GM19025 (cell line): ENCODE data around the gene PCDHGA11.
"Not testable (repeated sequence)": the region's sequence is repeated elsewhere in the genome, so short reads cannot be mapped to it uniquely, and the experiment has no call there.

Source experiments
- ATAC-seq: cut with Tn5 transposase; IDR thresholded peaks from one replicate; pipeline ENCODE4 v1.9.1; 2021; ENCODE audit warnings: mild to moderate bottlenecking, low read depth, moderate library complexity; ENCODE audit not compliant: unreplicated experiment

PCDHGA11 gene

DNA sequence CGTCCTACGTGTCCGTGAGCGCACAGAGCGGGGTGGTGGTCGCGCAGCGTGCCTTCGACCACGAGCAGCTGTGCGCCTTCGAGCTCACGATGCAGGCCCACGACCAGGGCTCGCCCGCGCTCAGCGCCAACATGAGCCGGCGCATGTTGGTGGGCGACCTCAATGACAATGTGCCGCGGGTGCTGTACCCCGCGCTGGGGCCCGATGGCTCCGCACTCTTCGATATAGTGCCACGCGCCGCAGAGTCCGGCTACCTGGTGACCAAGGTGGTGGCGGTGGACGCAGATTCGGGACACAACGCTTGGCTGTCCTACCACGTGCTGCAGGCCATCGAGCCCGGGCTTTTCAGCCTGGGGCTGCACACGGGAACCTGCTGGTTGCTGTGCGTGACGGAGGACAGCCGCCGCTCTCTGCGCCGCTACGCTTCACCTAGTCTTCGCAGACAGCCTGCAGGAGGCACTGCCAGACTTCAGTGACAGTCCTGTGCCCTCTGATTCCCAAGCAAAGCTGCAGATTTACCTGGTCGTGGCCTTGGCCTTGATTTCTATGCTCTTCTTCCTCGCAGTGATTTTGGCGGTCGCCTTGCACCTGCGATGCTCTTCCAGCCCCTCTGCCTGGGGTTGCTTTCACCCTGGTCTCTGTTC is 7.1 kb downstream of the PCDHGA11 start:
- ATAC-seq: no peak

DNA sequence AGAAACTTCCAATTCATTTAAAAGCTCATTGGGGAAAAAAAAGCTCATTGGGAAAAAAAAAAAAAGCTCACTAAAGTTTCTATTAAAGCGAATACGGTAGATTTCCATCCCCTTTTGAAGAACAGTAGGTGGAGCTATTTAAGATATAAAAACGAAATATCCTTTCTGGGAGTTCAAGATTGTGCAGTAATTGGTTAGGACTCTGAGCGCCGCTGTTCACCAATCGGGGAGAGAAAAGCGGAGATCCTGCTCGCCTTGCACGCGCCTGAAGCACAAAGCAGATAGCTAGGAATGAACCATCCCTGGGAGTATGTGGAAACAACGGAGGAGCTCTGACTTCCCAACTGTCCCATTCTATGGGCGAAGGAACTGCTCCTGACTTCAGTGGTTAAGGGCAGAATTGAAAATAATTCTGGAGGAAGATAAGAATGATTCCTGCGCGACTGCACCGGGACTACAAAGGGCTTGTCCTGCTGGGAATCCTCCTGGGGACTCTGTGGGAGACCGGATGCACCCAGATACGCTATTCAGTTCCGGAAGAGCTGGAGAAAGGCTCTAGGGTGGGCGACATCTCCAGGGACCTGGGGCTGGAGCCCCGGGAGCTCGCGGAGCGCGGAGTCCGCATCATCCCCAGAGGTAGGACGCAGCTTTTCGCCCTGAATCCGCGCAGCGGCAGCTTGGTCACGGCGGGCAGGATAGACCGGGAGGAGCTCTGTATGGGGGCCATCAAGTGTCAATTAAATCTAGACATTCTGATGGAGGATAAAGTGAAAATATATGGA is 9.7 kb downstream of the PCDHGA11 start, which contains the start of gene PCDHGA12:
TSS of gene PCDHGA12 (plus strand) at position 176 of the 782 bp plus-strand sequence. CDS start at position 429, 253 bp downstream.
- ATAC-seq: peak; percentile 81

DNA sequence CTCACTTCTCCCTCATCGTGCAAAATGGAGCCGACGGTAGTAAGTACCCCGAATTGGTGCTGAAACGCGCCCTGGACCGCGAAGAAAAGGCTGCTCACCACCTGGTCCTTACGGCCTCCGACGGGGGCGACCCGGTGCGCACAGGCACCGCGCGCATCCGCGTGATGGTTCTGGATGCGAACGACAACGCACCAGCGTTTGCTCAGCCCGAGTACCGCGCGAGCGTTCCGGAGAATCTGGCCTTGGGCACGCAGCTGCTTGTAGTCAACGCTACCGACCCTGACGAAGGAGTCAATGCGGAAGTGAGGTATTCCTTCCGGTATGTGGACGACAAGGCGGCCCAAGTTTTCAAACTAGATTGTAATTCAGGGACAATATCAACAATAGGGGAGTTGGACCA is 10.4 kb downstream of the PCDHGA11 start:
- ATAC-seq: peak; percentile 26

DNA sequence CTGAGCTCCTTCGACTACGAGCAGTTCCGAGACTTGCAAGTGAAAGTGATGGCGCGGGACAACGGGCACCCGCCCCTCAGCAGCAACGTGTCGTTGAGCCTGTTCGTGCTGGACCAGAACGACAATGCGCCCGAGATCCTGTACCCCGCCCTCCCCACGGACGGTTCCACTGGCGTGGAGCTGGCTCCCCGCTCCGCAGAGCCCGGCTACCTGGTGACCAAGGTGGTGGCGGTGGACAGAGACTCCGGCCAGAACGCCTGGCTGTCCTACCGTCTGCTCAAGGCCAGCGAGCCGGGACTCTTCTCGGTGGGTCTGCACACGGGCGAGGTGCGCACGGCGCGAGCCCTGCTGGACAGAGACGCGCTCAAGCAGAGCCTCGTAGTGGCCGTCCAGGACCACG is 11.5 kb downstream of the PCDHGA11 start:
- not testable (repeated sequence) for ATAC-seq

DNA sequence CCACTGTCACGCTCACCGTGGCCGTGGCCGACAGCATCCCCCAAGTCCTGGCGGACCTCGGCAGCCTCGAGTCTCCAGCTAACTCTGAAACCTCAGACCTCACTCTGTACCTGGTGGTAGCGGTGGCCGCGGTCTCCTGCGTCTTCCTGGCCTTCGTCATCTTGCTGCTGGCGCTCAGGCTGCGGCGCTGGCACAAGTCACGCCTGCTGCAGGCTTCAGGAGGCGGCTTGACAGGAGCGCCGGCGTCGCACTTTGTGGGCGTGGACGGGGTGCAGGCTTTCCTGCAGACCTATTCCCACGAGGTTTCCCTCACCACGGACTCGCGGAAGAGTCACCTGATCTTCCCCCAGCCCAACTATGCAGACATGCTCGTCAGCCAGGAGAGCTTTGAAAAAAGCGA is 11.9 kb downstream of the PCDHGA11 start:
- not testable (repeated sequence) for ATAC-seq

DNA sequence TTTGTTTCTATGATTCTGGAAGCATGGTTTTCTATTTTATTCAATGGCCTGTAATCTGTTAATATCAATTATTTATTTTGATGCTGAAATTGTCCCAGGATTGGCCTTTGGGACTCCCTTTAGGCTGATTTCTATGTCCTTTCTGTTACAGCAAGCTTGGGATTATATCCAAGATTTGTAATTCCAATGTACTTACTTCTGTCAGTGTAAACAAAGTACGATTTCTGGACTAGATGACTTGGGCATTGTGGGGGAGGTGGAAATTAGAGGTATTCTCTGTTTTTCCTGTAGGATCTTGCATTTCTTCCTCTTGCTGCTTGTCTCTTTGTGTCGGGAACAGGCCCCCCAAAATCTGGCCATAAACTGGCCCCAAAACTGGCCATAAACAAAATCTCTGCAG is 13.2 kb downstream of the PCDHGA11 start:
- ATAC-seq: no peak

DNA sequence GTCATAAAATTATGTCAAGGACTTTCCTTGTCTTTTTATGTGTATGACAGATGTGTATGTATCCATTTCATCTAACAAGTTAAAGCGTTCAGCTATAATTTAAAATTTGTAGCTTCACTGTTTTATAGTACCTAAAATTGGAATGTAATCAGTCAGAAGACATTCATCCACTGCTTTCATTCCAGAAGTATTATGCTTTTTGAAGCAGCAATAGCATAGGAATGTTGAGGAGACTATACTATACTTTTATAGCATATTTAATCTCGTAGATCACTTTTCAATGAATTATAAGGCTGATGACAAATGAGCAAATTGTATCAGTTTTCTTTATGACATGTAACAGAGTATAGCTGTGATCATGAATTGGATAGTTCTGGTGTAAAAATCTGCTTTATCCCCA is 16.4 kb downstream of the PCDHGA11 start:
- no peak for ATAC-seq

DNA sequence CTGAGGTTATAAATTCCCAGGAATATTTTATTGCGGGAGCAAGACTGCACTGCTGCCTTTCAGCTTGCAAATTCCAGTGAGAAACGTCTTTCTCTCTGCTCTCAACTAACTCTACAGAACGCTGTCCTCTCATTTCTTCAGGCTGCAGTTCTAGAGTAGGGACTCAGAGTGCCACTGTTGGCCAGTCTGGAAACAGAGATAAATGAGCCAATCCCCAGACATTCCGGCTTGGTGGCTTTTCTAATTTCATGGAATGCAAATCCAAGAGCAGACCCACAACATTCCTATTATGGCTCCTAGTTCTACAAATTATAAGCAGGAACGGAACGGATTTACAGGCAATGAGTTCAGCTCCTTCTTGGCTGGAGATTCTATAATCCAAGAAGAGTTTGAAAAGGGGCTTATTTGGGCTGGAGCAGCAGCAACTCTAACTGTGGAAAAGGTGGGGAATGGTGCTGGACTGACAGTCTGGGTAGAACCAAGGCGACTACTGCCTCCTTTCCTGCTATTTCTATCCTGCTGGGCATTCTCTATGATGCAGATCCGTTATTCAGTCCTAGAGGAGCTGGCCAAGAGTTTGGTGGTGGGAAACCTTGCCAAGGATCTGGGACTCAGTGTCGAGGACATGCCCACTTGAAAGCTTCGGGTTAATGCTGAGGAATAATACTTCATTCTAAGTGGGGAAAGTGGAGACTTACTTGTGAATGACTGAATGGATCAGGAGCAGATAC is 18.7 kb downstream of the PCDHGA11 start:
- ATAC-seq: no peak

DNA sequence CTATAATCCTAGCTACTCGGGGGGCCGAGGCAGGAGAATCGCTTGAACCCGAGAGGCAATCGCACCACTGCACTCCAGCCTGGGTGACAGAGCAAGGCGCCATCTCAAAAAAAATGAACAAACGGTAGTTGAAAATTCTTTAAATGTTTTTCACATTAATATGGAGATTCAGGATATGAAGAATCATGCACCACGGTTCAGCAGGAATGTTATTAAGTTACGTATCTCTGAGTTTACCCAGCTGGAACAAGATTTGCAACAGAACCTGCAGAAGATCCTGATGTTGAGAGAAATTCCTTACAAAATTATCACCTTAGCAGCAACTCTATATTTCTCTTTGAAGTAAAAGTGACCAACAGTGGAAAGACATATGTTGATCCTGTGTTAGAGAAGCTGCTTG is 19.5 kb downstream of the PCDHGA11 start:
- no peak for ATAC-seq

DNA sequence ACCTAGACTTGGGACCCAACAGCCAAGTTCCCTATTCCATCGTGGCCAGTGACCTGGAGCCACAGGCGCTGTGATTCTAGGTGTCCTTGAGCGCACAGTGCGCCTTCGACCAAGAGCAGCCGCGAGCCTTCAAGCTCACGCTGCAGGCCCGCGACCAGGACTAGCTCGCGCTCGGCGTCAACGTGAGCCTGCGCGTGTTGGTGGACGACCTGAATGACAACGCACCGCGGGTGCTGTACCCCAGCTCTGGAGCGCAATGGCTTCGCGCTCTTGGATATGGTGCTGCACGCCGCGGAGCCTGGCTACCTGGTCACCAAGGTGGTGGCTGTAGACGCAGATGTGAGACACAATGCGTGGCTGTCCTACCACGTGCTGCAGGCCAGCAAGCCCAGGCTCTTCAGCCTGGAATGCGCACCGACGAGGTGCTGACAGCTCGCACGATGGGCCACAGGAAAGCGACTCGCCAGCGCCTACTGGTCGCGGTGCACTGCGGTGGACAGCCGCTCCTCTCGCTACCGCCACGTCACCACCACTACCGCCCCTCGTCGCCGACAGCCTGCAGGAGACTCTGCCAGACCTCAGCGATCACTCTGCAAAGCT is 20.8 kb downstream of the PCDHGA11 start:
- no peak for ATAC-seq

DNA sequence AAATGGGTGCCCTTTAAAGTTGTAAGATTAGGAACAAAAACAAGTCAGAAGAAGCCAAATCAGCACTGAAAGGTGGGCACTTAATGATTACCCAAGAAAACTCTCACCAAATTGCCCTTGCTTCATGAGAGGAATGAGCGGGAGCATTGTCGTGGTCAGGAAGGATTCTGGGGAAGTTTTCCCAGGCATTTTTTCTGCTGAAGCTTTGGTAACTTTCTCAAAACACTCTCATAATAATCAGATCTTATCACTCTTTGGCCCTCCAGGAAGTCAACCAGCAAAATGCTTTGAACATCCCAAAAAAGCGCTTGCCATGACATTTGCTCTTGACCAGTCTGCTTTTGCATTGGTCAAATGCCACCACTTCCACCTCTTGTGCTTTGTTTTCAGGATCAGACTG is 44.5 kb downstream of the PCDHGA11 start:
- ATAC-seq: no peak
